Neural progenitor cell (in vitro differentiated cells): ENCODE results near the gene PPFIBP1. TPM values are rescaled to one million over a fixed set of nuclear protein-coding genes. Genes with fewer than 3 reads are reported as not detected.

ENCODE experiments used
- DNase-seq: peaks from one replicate; pipeline ENCODE4 v3.0.0-alpha.2; 2016; ENCODE audit warnings: low spot score
- H2AFZ ChIP-seq: fragments of 200-600 bp; sonication (generic); replicated peaks from 2 replicates; pipeline ENCODE4 v1.6.1; 2016; ENCODE audit warnings: antibody characterized with exemption
- H3F3A ChIP-seq: fragments of 200-600 bp; sonication (generic); 2 replicates; pipeline ENCODE4 v1.6.1; 2016; ENCODE audit warnings: antibody characterized with exemption, low read depth
- H3K27ac ChIP-seq: fragments of 200-600 bp; sonication (generic); 2 replicates; pipeline ENCODE4 v1.5.1; 2016; ENCODE audit warnings: mild to moderate bottlenecking
- H3K27me3 ChIP-seq: fragments of 200-600 bp; sonication (generic); 2 replicates; pipeline ENCODE4 v1.6.1; 2016; ENCODE audit warnings: mild to moderate bottlenecking, moderate library complexity
- H3K36me3 ChIP-seq: fragments of 200-600 bp; sonication (generic); 2 replicates; pipeline ENCODE4 v1.5.1; 2016
- H3K4me1 ChIP-seq: fragments of 200-600 bp; sonication (generic); 2 replicates; pipeline ENCODE4 v1.6.1; 2016; ENCODE audit warnings: mixed run types
- H3K4me2 ChIP-seq: fragments of 200-600 bp; sonication (generic); 2 replicates; pipeline ENCODE4 v1.6.1; 2016
- H3K4me3 ChIP-seq: fragments of 200-600 bp; sonication (generic); 2 replicates; pipeline ENCODE4 v1.5.1; 2016
- H3K79me2 ChIP-seq: fragments of 200-600 bp; sonication (generic); 2 replicates; pipeline ENCODE4 v1.6.1; 2016; ENCODE audit warnings: low read depth
- H3K9ac ChIP-seq: fragments of 200-600 bp; sonication (generic); 2 replicates; pipeline ENCODE4 v1.6.1; 2016
- H3K9me3 ChIP-seq: fragments of 200-600 bp; sonication (generic); 2 replicates; pipeline ENCODE4 v1.5.1; 2016; ENCODE audit warnings: low read depth
- H4K20me1 ChIP-seq: fragments of 200-600 bp; sonication (generic); 2 replicates; pipeline ENCODE4 v1.6.1; 2016; ENCODE audit warnings: low read depth
- H3K27ac Mint-ChIP-seq: 3 replicates; pipeline ENCODE4 v1.8.0; 2021; ENCODE audit warnings: mixed read lengths
- H3K27me3 Mint-ChIP-seq: 2 replicates; pipeline ENCODE4 v1.8.0; 2022; ENCODE audit warnings: low read depth, mild to moderate bottlenecking, inconsistent platforms, moderate library complexity, mixed read lengths; ENCODE audit not compliant: insufficient read depth
- H3K36me3 Mint-ChIP-seq: 3 replicates; pipeline ENCODE4 v1.8.0; 2021; ENCODE audit warnings: mixed read lengths
- H3K4me1 Mint-ChIP-seq: 3 replicates; pipeline ENCODE4 v1.8.0; 2021; ENCODE audit warnings: mixed read lengths
- H3K4me3 Mint-ChIP-seq: 3 replicates; pipeline ENCODE4 v1.8.0; 2021; ENCODE audit warnings: mild to moderate bottlenecking, moderate library complexity, mixed read lengths
- H3K9me3 Mint-ChIP-seq: 3 replicates; pipeline ENCODE4 v1.8.0; 2020; ENCODE audit warnings: mixed read lengths
- CTCF ChIP-seq: fragments of 200-600 bp; sonication (generic); IDR thresholded peaks from 2 replicates; pipeline ENCODE4 v1.5.1; 2017; ENCODE audit warnings: antibody characterized with exemption, mild to moderate bottlenecking
- EZH2 ChIP-seq: fragments of 200-600 bp; sonication (generic); IDR thresholded peaks from 2 replicates; pipeline ENCODE4 v1.6.1; 2017; ENCODE audit warnings: antibody characterized with exemption, mild to moderate bottlenecking, moderate library complexity
- EZH2phosphoT487 ChIP-seq: fragments of 200-600 bp; sonication (generic); IDR thresholded peaks from 2 replicates; pipeline ENCODE4 v1.6.1; 2017; ENCODE audit warnings: antibody characterized with exemption
- total RNA-seq: library from RNA; depleted of rRNA; stranded (reverse); fragments of >200 nt; gene quantifications from 2 replicates; pipeline ENCODE4 v1.2.3, GENCODE V29; 2015; ENCODE audit warnings: low replicate concordance

Gene PPFIBP1
- total RNA-seq, 1 donor from 2014 or later = 61.7 TPM

- no peaks in the 10 kb centered on the region for H3K4me1 Mint-ChIP-seq
- TF ChIP-seq EZH2phosphoT487 = no peak
- TF ChIP-seq CTCF = no peak
- no peak for TF ChIP-seq EZH2
- H3K27me3 Mint-ChIP-seq = no peaks in the 10 kb centered on the region
- H3K9me3 ChIP-seq = no peaks in the 10 kb centered on the region
- no peaks in the 10 kb centered on the region for H3K36me3 ChIP-seq
- H3K27me3 ChIP-seq = no peaks in the 10 kb centered on the region
- H3K27ac Mint-ChIP-seq = no peak overlapping the region
- H3K9ac ChIP-seq = no peak overlapping the region
- no peak overlapping the region for H3K4me3 Mint-ChIP-seq
- H3K36me3 Mint-ChIP-seq = peaks cover 22% of the 10 kb centered on the region
- no peak overlapping the region for H3K4me2 ChIP-seq
- no peak overlapping the region for H3K4me3 ChIP-seq
- no peaks in the 10 kb centered on the region for H3K79me2 ChIP-seq
- H3F3A ChIP-seq = no peaks in the 10 kb centered on the region
- H3K4me1 ChIP-seq = no peaks in the 10 kb centered on the region
- no peak overlapping the region for H2AFZ ChIP-seq
- no peak overlapping the region for H3K27ac ChIP-seq
- H4K20me1 ChIP-seq = no peaks in the 10 kb centered on the region
- no peak for DNase-seq
- H3K9me3 Mint-ChIP-seq = no peaks in the 10 kb centered on the region
These were observed 165.7 kb downstream of the PPFIBP1 start for GRCh38 chr12:27689558-27690180.

GRCh38 chr12:27693403-27693802 lies 169.4 kb downstream of the PPFIBP1 start:
- no peak overlapping the region for H3K27ac Mint-ChIP-seq
- Histone ChIP-seq H3K27ac (no peak overlapping the region), H3K27me3 (no peaks in the 10 kb centered on the region), H3K4me2 (no peak overlapping the region), H3K9ac (no peak overlapping the region), H3K79me2 (no peaks in the 10 kb centered on the region), H2AFZ (no peak overlapping the region), H3K4me3 (no peak overlapping the region), H3K4me1 (no peaks in the 10 kb centered on the region), H3K36me3 (no peaks in the 10 kb centered on the region), H3K9me3 (no peaks in the 10 kb centered on the region), H3F3A (no peaks in the 10 kb centered on the region), H4K20me1 (no peaks in the 10 kb centered on the region)
- no peak for DNase-seq
- no peak overlapping the region for H3K4me3 Mint-ChIP-seq
- no peak for TF ChIP-seq EZH2phosphoT487
- no peak for TF ChIP-seq EZH2
- TF ChIP-seq CTCF = no peak
- no peaks in the 10 kb centered on the region for H3K9me3 Mint-ChIP-seq
- peaks cover 29% of the 10 kb centered on the region for H3K36me3 Mint-ChIP-seq
- no peaks in the 10 kb centered on the region for H3K4me1 Mint-ChIP-seq
- H3K27me3 Mint-ChIP-seq = no peaks in the 10 kb centered on the region

- H3K27me3 ChIP-seq = no peaks in the 10 kb centered on the region
- H3K36me3 ChIP-seq = no peaks in the 10 kb centered on the region
- H3K4me1 ChIP-seq = no peaks in the 10 kb centered on the region
- no peak overlapping the region for H3K4me2 ChIP-seq
- no peak for DNase-seq
- H4K20me1 ChIP-seq = no peaks in the 10 kb centered on the region
- H3K4me3 ChIP-seq = no peak overlapping the region
- no peak overlapping the region for H2AFZ ChIP-seq
- no peaks in the 10 kb centered on the region for H3F3A ChIP-seq
- TF ChIP-seq EZH2 (no peak), EZH2phosphoT487 (no peak), CTCF (no peak)
- no peak overlapping the region for H3K9ac ChIP-seq
- Mint-ChIP-seq H3K27ac (no peak overlapping the region), H3K9me3 (no peaks in the 10 kb centered on the region), H3K27me3 (no peaks in the 10 kb centered on the region), H3K4me3 (no peak overlapping the region), H3K36me3 (peaks cover 21% of the 10 kb centered on the region), H3K4me1 (no peaks in the 10 kb centered on the region)
- H3K9me3 ChIP-seq = no peaks in the 10 kb centered on the region
- no peak overlapping the region for H3K27ac ChIP-seq
- H3K79me2 ChIP-seq = no peaks in the 10 kb centered on the region
These were observed 171.7 kb downstream of the PPFIBP1 start for GRCh38 chr12:27695556-27696292.
